PC-3 (cell line): ENCODE measurements around the gene EBF4. TPM values are rescaled to one million over a fixed set of nuclear protein-coding genes. Genes with fewer than 3 reads are reported as not detected.

ENCODE experiments used
- ATAC-seq: fragments of 200-7000 bp; cut with Tn5 transposase; 2 replicates; pipeline ENCODE4 v1.9.1; 2020; ENCODE audit warnings: mild to moderate bottlenecking, moderate library complexity
- BruUV-seq: library from RNA; stranded (reverse); fragments of 400-500 nt; replicated peaks from 2 replicates; lab custom pipeline; 2021; lab: Mats Ljungman, UMichigan
- CTCF ChIA-PET: fragments of 300-600 bp; sonication (Branson Sonifier 250); formaldehyde crosslinking; loops from one replicate; lab custom pipeline; 2022; ENCODE audit warnings: antibody characterized with exemption; lab: Charles Lee
- POLR2A ChIA-PET: fragments of 300-600 bp; sonication (Branson Sonifier 250); formaldehyde crosslinking; loops from one replicate; lab custom pipeline; 2022; ENCODE audit warnings: antibody characterized with exemption; ENCODE audit not compliant: unreplicated experiment; lab: Charles Lee
- DNase-seq: peaks from one replicate; pipeline ENCODE4 v3.0.0-alpha.2; 2015
- H2AFZ ChIP-seq: fragments of 300-600 bp; sonication (generic); 2 replicates; pipeline ENCODE4 v1.6.0; 2016; ENCODE audit warnings: antibody characterized with exemption, low read length
- H3F3A ChIP-seq: fragments of 300-600 bp; sonication (generic); one replicate; pipeline ENCODE4 v1.6.0; 2017; ENCODE audit warnings: antibody characterized with exemption, low read length, control low read depth, mild to moderate bottlenecking; ENCODE audit not compliant: unreplicated experiment
- H3K27ac ChIP-seq: fragments of 300-600 bp; sonication (generic); 2 replicates; pipeline ENCODE4 v1.5.1; 2016; ENCODE audit warnings: mild to moderate bottlenecking, low read length
- H3K27me3 ChIP-seq: fragments of 300-600 bp; sonication (generic); 2 replicates; pipeline ENCODE4 v1.6.1; 2016; ENCODE audit warnings: low read length, mixed read lengths
- H3K36me3 ChIP-seq: fragments of 300-600 bp; sonication (generic); 2 replicates; pipeline ENCODE4 v1.6.1; 2016; ENCODE audit warnings: low read depth, mixed run types, low read length, mixed read lengths
- H3K4me1 ChIP-seq: fragments of 300-600 bp; sonication (generic); 2 replicates; pipeline ENCODE4 v1.5.1; 2016; ENCODE audit warnings: low read length; ENCODE audit not compliant: insufficient read depth
- H3K4me2 ChIP-seq: fragments of 300-600 bp; sonication (generic); 2 replicates; pipeline ENCODE4 v1.6.0; 2016; ENCODE audit warnings: low read length
- H3K4me3 ChIP-seq: fragments of 300-600 bp; sonication (generic); 2 replicates; pipeline ENCODE4 v1.5.1; 2016; ENCODE audit warnings: mild to moderate bottlenecking, low read length, mixed read lengths
- H3K79me2 ChIP-seq: fragments of 300-600 bp; sonication (generic); 2 replicates; pipeline ENCODE4 v1.6.1; 2017; ENCODE audit warnings: low read length, mixed read lengths
- H3K9ac ChIP-seq: fragments of 300-600 bp; sonication (generic); 2 replicates; pipeline ENCODE4 v1.6.0; 2016; ENCODE audit warnings: mild to moderate bottlenecking, low read length
- H3K9me2 ChIP-seq: fragments of 300-600 bp; sonication (generic); replicated peaks from 2 replicates; pipeline ENCODE4 v1.6.1; 2016; ENCODE audit warnings: mixed run types, low read length, mixed read lengths
- H3K9me3 ChIP-seq: fragments of 300-600 bp; sonication (generic); 2 replicates; pipeline ENCODE4 v1.6.1; 2016; ENCODE audit warnings: low read length, mixed read lengths
- H4K20me1 ChIP-seq: fragments of 300-600 bp; sonication (generic); 2 replicates; pipeline ENCODE4 v1.6.1; 2016; ENCODE audit warnings: low read length, mixed read lengths
- EZH2 ChIP-seq: fragments of 300-600 bp; sonication (generic); IDR thresholded peaks from one replicate; pipeline ENCODE4 v1.6.1; 2017; ENCODE audit warnings: antibody characterized with exemption, mild to moderate bottlenecking, low read length; ENCODE audit not compliant: unreplicated experiment
- EZH2phosphoT487 ChIP-seq: fragments of 300-600 bp; sonication (generic); IDR thresholded peaks from 2 replicates; pipeline ENCODE4 v1.6.1; 2018; ENCODE audit warnings: mild to moderate bottlenecking, antibody characterized with exemption, low read length, borderline replicate concordance
- intact Hi-C: fragments of 100-400 bp; cut with micrococcal nuclease; formaldehyde crosslinking; loops from 2 replicates; pipeline ENCODE4 v1.9.0; 2023
- total RNA-seq: library from RNA; depleted of rRNA; stranded (reverse); fragments of >200 nt; gene quantifications from 2 replicates; pipeline ENCODE4 v1.2.3, GENCODE V29; 2014
- TF ChIP-seq, protein P1 (sequence below): fragments of 300-600 bp; sonication (generic); conservative IDR thresholded peaks from 2 replicates; pipeline ENCODE4 v1.5.1; 2017; ENCODE audit warnings: antibody characterized with exemption, low read depth, mild to moderate bottlenecking, low read length

The EBF4 gene
- total RNA-seq, 1 experiment from 2014 or later: 1.8 TPM

DNA sequence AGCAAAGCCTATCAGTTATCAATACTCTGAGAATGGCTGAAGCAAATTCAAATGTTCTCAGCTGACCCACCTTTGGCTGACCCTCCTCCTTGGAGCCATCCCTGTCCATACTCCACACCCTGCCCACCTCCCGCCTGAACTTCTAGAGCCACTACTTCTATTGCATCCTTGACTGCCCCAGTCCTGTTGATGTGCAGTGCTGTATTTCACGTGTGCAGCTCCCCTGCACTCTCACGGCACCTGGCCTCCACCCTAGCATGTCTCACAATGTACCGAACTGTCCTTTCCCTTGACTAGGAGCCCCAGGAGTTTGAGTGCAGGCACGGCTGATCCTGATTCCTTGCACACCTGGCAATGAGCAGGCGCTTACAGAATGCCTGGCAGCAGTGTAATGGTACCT, 100.9 kb downstream of the EBF4 start:
- peaks cover 40% of the 10 kb centered on the region for H3K27me3 ChIP-seq
- DNase-seq: no peak
- H3K9ac ChIP-seq: no peak overlapping the region
- no peak for TF ChIP-seq EZH2
- TF ChIP-seq EZH2phosphoT487: no peak
- TF ChIP-seq, protein P1, sequence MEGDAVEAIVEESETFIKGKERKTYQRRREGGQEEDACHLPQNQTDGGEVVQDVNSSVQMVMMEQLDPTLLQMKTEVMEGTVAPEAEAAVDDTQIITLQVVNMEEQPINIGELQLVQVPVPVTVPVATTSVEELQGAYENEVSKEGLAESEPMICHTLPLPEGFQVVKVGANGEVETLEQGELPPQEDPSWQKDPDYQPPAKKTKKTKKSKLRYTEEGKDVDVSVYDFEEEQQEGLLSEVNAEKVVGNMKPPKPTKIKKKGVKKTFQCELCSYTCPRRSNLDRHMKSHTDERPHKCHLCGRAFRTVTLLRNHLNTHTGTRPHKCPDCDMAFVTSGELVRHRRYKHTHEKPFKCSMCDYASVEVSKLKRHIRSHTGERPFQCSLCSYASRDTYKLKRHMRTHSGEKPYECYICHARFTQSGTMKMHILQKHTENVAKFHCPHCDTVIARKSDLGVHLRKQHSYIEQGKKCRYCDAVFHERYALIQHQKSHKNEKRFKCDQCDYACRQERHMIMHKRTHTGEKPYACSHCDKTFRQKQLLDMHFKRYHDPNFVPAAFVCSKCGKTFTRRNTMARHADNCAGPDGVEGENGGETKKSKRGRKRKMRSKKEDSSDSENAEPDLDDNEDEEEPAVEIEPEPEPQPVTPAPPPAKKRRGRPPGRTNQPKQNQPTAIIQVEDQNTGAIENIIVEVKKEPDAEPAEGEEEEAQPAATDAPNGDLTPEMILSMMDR: no peak
- no peak overlapping the region for H3K4me3 ChIP-seq
- CTCF ChIA-PET: interaction anchor here (0.7 kb wide), 1 partner anchor 602 kb away, joined by 3 read pairs; no protein-coding TSS in a partner anchor
- no peak for ATAC-seq
- no peaks in the 10 kb centered on the region for H3K9me2 ChIP-seq
- H3K4me2 ChIP-seq: no peak overlapping the region
- no peaks in the 10 kb centered on the region for H3F3A ChIP-seq
- no TSS peak for BruUV-seq
- H3K27ac ChIP-seq: no peak overlapping the region
- no peaks in the 10 kb centered on the region for H3K36me3 ChIP-seq
- POLR2A ChIA-PET: no interaction called here
- no peaks in the 10 kb centered on the region for H3K9me3 ChIP-seq
- no peaks in the 10 kb centered on the region for H3K4me1 ChIP-seq
- intact Hi-C loops: no loop called here
- no peak overlapping the region for H2AFZ ChIP-seq
- no peaks in the 10 kb centered on the region for H3K79me2 ChIP-seq
- H4K20me1 ChIP-seq: no peaks in the 10 kb centered on the region

DNA sequence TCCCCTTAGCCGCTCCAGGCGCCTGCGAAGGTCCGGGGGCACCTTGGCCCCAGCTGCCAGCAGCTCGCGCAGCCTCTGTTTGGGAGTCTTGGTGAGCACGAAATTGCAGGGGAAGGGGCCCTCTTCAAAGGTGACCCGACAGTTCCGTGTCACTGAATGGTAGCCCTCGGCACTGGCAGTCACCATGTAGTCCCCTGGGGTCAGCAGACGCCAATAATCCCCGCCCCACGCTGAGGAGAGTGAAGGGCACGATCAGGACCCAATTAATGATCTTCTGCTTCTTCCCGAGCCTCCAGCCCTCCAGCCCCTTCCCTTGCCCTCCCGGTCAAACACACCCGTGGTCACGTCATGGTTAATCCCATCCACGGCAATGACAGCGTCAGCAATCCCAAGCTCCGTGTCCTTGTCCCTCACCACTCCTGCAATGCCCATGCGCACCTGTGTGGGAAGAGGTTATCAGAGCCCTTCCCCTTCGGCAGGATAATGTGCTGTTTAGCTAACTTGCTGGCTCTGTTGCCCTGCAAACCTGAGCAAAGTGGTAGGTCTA, 101.7 kb downstream of the EBF4 start:
- no peaks in the 10 kb centered on the region for H3K9me2 ChIP-seq
- no peaks in the 10 kb centered on the region for H3F3A ChIP-seq
- no peaks in the 10 kb centered on the region for H3K4me1 ChIP-seq
- H4K20me1 ChIP-seq: no peaks in the 10 kb centered on the region
- CTCF ChIA-PET: no interaction called here
- POLR2A ChIA-PET: no interaction called here
- no peak overlapping the region for H3K27ac ChIP-seq
- BruUV-seq: no TSS peak
- no peaks in the 10 kb centered on the region for H3K9me3 ChIP-seq
- peaks cover 40% of the 10 kb centered on the region for H3K27me3 ChIP-seq
- H3K9ac ChIP-seq: no peak overlapping the region
- intact Hi-C loops: no loop called here
- ATAC-seq (no peak), DNase-seq (no peak)
- no peak overlapping the region for H2AFZ ChIP-seq
- H3K79me2 ChIP-seq: no peaks in the 10 kb centered on the region
- no peak overlapping the region for H3K4me2 ChIP-seq
- no peak overlapping the region for H3K4me3 ChIP-seq
- TF ChIP-seq EZH2phosphoT487 (no peak), EZH2 (no peak)
- TF ChIP-seq, protein P1: no peak
- H3K36me3 ChIP-seq: no peaks in the 10 kb centered on the region

DNA sequence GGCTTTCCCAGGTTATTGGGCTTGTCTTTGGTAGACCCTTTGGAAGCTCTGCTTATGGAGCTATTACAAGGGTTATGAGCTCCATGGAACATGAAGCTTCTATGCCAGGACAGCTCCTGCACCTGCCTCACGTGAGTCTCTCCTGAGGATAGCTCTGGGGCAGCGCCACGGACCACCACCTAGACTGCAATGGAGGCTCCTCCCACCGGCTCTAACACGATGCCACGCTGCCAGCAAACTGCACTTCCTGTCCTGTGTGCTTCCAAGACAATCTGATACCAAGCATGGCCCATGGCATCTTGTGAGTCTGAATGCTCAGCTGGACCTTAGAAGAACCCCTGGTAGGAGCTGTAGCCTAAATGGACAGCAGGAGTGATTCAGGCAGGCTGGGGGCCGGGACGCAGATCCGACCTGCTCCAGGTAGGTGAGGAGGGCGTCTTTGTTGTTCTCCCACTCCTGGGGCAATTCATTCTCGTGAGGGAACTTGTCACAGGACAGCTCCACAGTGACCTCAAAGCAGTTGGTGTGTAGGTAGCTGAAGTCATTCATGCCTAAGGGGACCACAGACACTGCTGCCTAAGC, 102.4 kb downstream of the EBF4 start:
- no TSS peak for BruUV-seq
- Histone ChIP-seq H3K36me3 (no peaks in the 10 kb centered on the region), H4K20me1 (no peaks in the 10 kb centered on the region), H3K4me1 (no peaks in the 10 kb centered on the region), H3K9ac (no peak overlapping the region), H3K9me2 (no peaks in the 10 kb centered on the region), H3K27ac (no peak overlapping the region), H3K4me2 (no peak overlapping the region), H3F3A (no peaks in the 10 kb centered on the region), H2AFZ (no peak overlapping the region), H3K4me3 (no peak overlapping the region), H3K27me3 (peaks cover 37% of the 10 kb centered on the region), H3K9me3 (no peaks in the 10 kb centered on the region), H3K79me2 (no peaks in the 10 kb centered on the region)
- DNase-seq (no peak), ATAC-seq (no peak)
- ChIA-PET CTCF (no interaction called here), POLR2A (no interaction called here)
- TF ChIP-seq EZH2 (no peak), EZH2phosphoT487 (no peak)
- TF ChIP-seq, protein P1: no peak
- intact Hi-C loops: no loop called here
